Muscle layer of colon (tissue), 2 donors: ENCODE data around the gene DNM1.
A peak's percentile ranks its signal among the peaks of the same experiment; 100 is the strongest.

Experiments
- H3K27ac ChIP-seq: one replicate; pipeline ENCODE4 v1.7.0; 2013; ENCODE audit warnings: low read depth, mild to moderate bottlenecking, low read length, moderate library complexity
- H3K27me3 ChIP-seq, 2 donors: one replicate each; pipeline ENCODE4 v1.7.0; 2013; ENCODE audit warnings: low read length in 2 of 2, mild to moderate bottlenecking in 2 of 2; ENCODE audit not compliant: insufficient read depth in 2 of 2, control insufficient read depth in 1 of 2
- H3K36me3 ChIP-seq: one replicate; pipeline ENCODE4 v1.7.0; 2013; ENCODE audit warnings: mild to moderate bottlenecking, low read length; ENCODE audit not compliant: insufficient read depth
- H3K4me1 ChIP-seq: one replicate; pipeline ENCODE4 v1.7.0; 2013; ENCODE audit warnings: mild to moderate bottlenecking, low read length; ENCODE audit not compliant: insufficient read depth
- H3K4me3 ChIP-seq, 2 donors: one replicate each; pipeline ENCODE4 v1.7.0; 2013; ENCODE audit warnings: low read length in 2 of 2, low read depth in 1 of 2, mild to moderate bottlenecking in 1 of 2, moderate library complexity in 1 of 2
- H3K9ac ChIP-seq: one replicate; pipeline ENCODE4 v1.7.0; 2013; ENCODE audit warnings: low read length
- H3K9me3 ChIP-seq: one replicate; pipeline ENCODE4 v1.7.0; 2013; ENCODE audit warnings: mild to moderate bottlenecking, low read length
- donor health status: abdominal sarcoma.
- donor health status: Adenocarcinoma of cecum.

Gene DNM1

GRCh38 chr9:128233817-128234406 is 30.7 kb downstream of the DNM1 start:
- Histone ChIP-seq H3K9ac (no peak overlapping the region), H3K9me3 (no peaks in the 10 kb centered on the region), H3K27ac (no peak overlapping the region), H3K27me3 (no peaks in the 10 kb centered on the region), H3K36me3 (no peaks in the 10 kb centered on the region), H3K4me1 (no peaks in the 10 kb centered on the region), H3K4me3 (no peak overlapping the region)

DNA sequence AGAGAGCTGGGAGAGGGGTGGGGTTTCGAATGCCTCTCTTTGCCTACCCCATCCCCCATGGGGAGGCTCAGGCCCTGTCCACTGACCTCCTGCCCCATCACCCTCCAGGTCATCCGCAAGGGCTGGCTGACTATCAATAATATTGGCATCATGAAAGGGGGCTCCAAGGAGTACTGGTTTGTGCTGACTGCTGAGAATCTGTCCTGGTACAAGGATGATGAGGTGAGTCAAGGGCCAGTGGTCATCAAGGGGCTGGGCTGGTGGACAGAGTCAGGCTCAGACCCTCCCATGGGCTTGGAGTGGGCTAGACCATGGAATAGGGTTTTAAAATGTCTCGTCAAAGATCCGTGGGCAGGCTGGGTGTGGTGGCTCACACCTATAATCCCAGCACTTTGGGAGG is 38.9 kb downstream of the DNM1 start:
- Histone ChIP-seq H3K4me1 (peaks cover 6% of the 10 kb centered on the region), H3K27me3 (peaks cover 0 to 4% of the 10 kb centered on the region in 2 donors), H3K27ac (no peak overlapping the region), H3K4me3 (no peak overlapping the region), H3K9ac (no peak overlapping the region), H3K9me3 (no peaks in the 10 kb centered on the region), H3K36me3 (no peaks in the 10 kb centered on the region)

DNA sequence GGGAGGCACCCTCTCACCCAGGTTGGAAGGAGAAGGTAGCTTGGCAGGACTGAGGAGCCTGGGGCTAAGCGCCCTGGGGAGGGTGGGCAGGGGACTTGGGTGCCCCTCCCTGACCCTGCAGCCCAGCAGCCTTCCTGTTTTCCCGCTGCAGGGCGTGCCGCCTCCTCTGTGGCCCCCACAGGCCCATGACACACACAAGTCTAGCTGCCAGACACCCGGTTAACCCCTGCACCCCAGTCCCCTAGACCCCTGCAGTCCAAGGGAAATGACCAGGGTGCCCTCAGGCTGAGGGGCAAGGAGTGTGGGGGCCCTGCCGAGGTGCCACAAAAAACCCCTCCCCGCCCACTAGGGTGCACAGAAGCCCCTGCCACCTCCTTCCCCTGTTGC is 39.6 kb downstream of the DNM1 start:
- Histone ChIP-seq H3K27ac (no peak overlapping the region), H3K4me1 (peaks cover 6% of the 10 kb centered on the region), H3K9me3 (no peaks in the 10 kb centered on the region), H3K4me3 (no peak overlapping the region), H3K27me3 (peaks cover 0 to 4% of the 10 kb centered on the region in 2 donors), H3K9ac (no peak overlapping the region), H3K36me3 (no peaks in the 10 kb centered on the region)

- Histone ChIP-seq H3K9me3 (no peaks in the 10 kb centered on the region), H3K36me3 (no peaks in the 10 kb centered on the region), H3K4me3 (peak overlapping the region in 1 of 2 donors; percentile 52), H3K27me3 (peaks cover 0 to 4% of the 10 kb centered on the region in 2 donors), H3K9ac (no peak overlapping the region), H3K27ac (no peak overlapping the region), H3K4me1 (peaks cover 6% of the 10 kb centered on the region)
Measured at GRCh38 chr9:128243215-128244018, 40.2 kb downstream of the DNM1 start.

- Histone ChIP-seq H3K9me3 (no peaks in the 10 kb centered on the region), H3K4me1 (peaks cover 6% of the 10 kb centered on the region), H3K36me3 (no peaks in the 10 kb centered on the region), H3K9ac (no peak overlapping the region), H3K27me3 (peaks cover 0 to 4% of the 10 kb centered on the region in 2 donors), H3K27ac (no peak overlapping the region), H3K4me3 (peak overlapping the region in 1 of 2 donors; percentile 52)
Measured at GRCh38 chr9:128244091-128244836, 41.1 kb downstream of the DNM1 start.

- peak overlapping the region in 1 of 2 donors; percentile 52 for H3K4me3 ChIP-seq
- no peaks in the 10 kb centered on the region for H3K9me3 ChIP-seq
- H3K27ac ChIP-seq: no peak overlapping the region
- H3K27me3 ChIP-seq: peaks cover 0 to 6% of the 10 kb centered on the region in 2 donors
- H3K36me3 ChIP-seq: no peaks in the 10 kb centered on the region
- no peak overlapping the region for H3K9ac ChIP-seq
- H3K4me1 ChIP-seq: peaks cover 6% of the 10 kb centered on the region
Measured at GRCh38 chr9:128244837-128245231, 41.7 kb downstream of the DNM1 start.

- Histone ChIP-seq H3K36me3 (no peaks in the 10 kb centered on the region), H3K27ac (no peak overlapping the region), H3K27me3 (peaks cover 0 to 13% of the 10 kb centered on the region in 2 donors), H3K9me3 (no peaks in the 10 kb centered on the region), H3K4me3 (no peak overlapping the region), H3K4me1 (peaks cover 6% of the 10 kb centered on the region), H3K9ac (no peak overlapping the region)
Measured at GRCh38 chr9:128245421-128246151, 42.4 kb downstream of the DNM1 start.

DNA sequence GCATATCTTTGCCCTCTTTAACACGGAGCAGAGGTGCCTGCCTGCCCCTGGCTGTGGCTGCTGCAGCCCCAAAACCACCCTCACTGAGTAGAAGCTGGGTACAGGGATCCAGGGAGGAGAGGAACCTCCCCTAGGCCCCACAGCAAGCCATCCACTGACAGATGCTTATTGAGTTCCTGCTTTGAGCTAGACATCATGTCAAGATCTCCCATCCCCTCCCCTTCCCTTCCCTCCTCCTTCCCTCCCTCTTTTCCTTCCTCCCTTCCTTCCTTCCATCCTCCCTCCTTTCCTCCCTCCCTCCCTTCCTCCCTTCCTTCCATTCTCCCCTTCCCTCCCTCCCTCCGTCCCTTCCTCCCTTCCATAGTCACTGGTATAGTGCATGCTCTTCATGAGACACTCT is 43.3 kb downstream of the DNM1 start:
- peaks cover 0 to 22% of the 10 kb centered on the region in 2 donors for H3K27me3 ChIP-seq
- no peak overlapping the region for H3K27ac ChIP-seq
- H3K4me3 ChIP-seq: no peak overlapping the region
- no peak overlapping the region for H3K9ac ChIP-seq
- H3K9me3 ChIP-seq: no peaks in the 10 kb centered on the region
- peaks cover 6% of the 10 kb centered on the region for H3K4me1 ChIP-seq
- H3K36me3 ChIP-seq: no peaks in the 10 kb centered on the region

GRCh38 chr9:128247226-128247803 is 44.1 kb downstream of the DNM1 start:
- peaks cover 6% of the 10 kb centered on the region for H3K4me1 ChIP-seq
- no peaks in the 10 kb centered on the region for H3K36me3 ChIP-seq
- H3K27ac ChIP-seq: no peak overlapping the region
- H3K4me3 ChIP-seq: no peak overlapping the region
- peaks cover 0 to 27% of the 10 kb centered on the region in 2 donors for H3K27me3 ChIP-seq
- H3K9me3 ChIP-seq: no peaks in the 10 kb centered on the region
- H3K9ac ChIP-seq: no peak overlapping the region

GRCh38 chr9:128249558-128249907 is 46.4 kb downstream of the DNM1 start:
- no peaks in the 10 kb centered on the region for H3K36me3 ChIP-seq
- H3K4me1 ChIP-seq: peaks cover 6% of the 10 kb centered on the region
- no peak overlapping the region for H3K9ac ChIP-seq
- no peak overlapping the region for H3K4me3 ChIP-seq
- no peak overlapping the region for H3K27ac ChIP-seq
- H3K9me3 ChIP-seq: no peaks in the 10 kb centered on the region
- peaks cover 0 to 26% of the 10 kb centered on the region in 2 donors for H3K27me3 ChIP-seq
